Activated CD4-positive, alpha-beta T cell treated with anti-CD3 and anti-CD28 coated beads for 48 hours (primary cell): ENCODE data around the gene SNAP91.
"Not testable (repeated sequence)": the region's sequence is repeated elsewhere in the genome, so short reads cannot be mapped to it uniquely, and the experiment has no call there.

Experiments
- DNase-seq: peaks from one replicate; pipeline ENCODE4 v3.0.0-alpha.2; 2020

The SNAP91 gene, protein sequence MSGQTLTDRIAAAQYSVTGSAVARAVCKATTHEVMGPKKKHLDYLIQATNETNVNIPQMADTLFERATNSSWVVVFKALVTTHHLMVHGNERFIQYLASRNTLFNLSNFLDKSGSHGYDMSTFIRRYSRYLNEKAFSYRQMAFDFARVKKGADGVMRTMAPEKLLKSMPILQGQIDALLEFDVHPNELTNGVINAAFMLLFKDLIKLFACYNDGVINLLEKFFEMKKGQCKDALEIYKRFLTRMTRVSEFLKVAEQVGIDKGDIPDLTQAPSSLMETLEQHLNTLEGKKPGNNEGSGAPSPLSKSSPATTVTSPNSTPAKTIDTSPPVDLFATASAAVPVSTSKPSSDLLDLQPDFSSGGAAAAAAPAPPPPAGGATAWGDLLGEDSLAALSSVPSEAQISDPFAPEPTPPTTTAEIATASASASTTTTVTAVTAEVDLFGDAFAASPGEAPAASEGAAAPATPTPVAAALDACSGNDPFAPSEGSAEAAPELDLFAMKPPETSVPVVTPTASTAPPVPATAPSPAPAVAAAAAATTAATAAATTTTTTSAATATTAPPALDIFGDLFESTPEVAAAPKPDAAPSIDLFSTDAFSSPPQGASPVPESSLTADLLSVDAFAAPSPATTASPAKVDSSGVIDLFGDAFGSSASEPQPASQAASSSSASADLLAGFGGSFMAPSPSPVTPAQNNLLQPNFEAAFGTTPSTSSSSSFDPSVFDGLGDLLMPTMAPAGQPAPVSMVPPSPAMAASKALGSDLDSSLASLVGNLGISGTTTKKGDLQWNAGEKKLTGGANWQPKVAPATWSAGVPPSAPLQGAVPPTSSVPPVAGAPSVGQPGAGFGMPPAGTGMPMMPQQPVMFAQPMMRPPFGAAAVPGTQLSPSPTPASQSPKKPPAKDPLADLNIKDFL

DNA sequence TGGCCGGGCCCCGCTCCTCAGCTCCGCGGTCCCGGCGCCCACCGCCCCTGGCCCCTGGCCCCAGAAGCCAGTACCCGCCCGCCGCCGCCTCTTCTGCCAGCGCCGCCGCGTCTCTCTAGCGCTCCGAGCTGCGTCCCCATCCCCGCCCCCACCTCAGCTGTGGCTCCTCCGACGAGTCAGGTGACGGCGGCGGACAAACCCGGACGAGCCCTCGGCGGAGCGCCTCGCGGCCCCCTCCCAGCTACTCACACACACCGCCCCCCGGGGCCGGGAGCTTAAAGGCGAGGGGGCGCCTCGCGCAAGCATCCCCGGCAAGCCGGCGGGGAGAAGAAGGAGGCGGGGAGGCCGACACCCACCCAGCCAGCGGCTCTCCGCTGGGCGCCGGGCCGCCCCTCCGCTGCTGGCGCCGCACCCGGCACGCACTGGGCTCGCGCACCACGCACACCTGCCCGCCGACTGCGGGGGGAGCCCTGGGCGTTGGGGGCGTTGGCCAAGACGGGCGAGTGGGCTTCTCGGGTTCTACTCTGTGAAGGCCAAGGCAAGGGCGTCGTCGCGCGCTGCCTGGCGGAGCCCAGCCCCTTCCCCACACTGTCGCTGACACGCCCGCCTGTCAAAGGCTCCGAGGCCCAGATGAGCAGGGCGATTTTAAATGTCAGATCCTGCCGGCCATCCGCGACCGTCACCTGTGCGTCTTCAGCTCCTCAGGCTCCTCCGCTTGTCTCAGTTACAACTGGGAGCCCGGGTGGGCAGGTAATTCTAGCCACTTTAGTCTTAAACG lies at the start of gene SNAP91:
Gene SNAP91 (minus strand): TSS at position 132 of the 778 bp plus-strand sequence. CDS start 1,174 bp downstream, outside the sequence.
- peak; percentile 13 for DNase-seq

DNA sequence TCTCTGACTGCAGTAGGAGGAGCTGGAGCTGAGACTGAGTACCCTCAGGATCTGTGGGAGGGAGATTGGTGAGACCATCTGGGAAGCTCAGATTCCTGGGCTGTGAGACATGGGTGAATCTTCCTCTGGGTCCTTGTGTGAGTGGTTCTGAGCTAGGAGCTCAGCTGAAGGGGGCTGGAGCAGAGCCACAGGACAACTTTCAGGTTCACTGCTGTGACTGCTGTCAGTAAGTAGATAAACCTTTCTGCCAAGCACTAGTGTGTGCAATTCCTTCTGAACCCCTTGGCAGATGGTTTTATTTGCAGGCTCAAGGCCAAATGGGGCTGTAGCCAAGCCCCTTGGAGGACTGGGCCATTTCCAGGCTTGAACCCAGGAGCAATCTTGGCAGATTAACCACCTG lies 49.6 kb upstream of the SNAP91 start:
- DNase-seq = no peak

- DNase-seq = no peak
Measured at GRCh38 chr6:83757021-83757420, 48.1 kb upstream of the SNAP91 start.

GRCh38 chr6:83756565-83756964 lies 47.7 kb upstream of the SNAP91 start:
- no peak for DNase-seq

DNA sequence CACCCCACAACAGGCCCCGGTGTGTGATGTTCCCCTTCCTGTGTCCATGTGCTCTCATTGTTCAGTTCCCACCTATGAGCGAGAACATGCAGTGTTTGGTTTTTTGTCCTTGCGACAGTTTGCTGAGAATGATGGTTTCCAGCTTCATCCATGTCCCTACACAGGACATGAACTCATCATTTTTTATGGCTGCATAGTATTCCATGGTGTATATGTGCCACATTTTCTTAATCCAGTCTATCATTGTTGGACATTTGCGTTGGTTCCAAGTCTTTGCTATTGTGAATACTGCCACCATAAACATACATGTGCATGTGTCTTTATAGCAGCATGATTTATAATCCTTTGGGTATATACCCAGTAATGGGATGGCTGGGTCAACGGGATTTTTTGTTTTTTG lies 43.5 kb upstream of the SNAP91 start:
- not testable (repeated sequence) for DNase-seq

DNA sequence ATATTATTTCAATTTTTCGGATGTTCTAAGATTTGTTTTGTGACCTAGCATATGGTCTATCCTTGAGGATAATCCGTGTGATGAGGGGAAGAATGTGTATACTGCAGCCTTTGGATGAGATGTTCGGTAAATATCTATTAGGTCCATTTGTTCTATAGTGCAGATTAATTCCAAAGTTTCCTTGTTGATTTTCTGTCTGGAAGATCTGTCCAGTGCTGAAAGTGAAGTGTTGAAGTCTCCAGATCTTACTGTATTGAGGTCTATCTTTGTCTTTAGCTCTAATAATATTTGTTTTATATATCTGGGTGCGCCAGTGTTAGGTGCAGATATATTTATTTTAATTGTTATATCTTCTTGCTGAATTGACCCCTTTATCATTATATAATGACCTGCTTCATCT lies 32.2 kb upstream of the SNAP91 start:
- no peak for DNase-seq

DNA sequence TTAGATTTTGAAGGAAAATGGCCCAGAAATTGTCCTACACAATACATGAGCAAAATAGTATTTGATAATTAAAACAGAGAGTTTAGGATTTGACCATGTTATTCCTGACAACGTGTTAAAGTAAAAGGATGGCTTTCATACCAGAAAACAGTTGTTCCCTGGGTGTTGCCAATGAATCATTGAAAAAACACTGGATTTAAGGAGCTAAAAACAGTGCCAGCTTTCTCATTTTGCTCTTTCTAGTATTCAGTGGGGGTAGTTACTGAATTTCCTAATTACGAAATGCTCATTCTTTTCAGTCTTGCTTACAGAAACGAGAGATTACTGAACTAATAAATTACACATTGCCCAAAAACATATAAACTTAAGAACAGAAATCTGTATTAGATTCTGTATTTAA lies 26.6 kb upstream of the SNAP91 start:
- DNase-seq = no peak

- DNase-seq = no peak
Measured at GRCh38 chr6:83729871-83730270, 21.0 kb upstream of the SNAP91 start.

GRCh38 chr6:83722876-83723275 lies 14.0 kb upstream of the SNAP91 start:
- no peak for DNase-seq

- DNase-seq = no peak
Measured at GRCh38 chr6:83717809-83718208, 8.9 kb upstream of the SNAP91 start.

GRCh38 chr6:83711958-83712357 lies 3.1 kb upstream of the SNAP91 start:
- no peak for DNase-seq

- DNase-seq = no peak
Measured at GRCh38 chr6:83709748-83710050, 798 bp upstream of the SNAP91 start.

- peak; percentile 6 for DNase-seq
Measured at GRCh38 chr6:83708546-83708969, 343 bp downstream of the SNAP91 start.

GRCh38 chr6:83707829-83708545 lies 914 bp downstream of the SNAP91 start:
- DNase-seq = peak; percentile 2

DNA sequence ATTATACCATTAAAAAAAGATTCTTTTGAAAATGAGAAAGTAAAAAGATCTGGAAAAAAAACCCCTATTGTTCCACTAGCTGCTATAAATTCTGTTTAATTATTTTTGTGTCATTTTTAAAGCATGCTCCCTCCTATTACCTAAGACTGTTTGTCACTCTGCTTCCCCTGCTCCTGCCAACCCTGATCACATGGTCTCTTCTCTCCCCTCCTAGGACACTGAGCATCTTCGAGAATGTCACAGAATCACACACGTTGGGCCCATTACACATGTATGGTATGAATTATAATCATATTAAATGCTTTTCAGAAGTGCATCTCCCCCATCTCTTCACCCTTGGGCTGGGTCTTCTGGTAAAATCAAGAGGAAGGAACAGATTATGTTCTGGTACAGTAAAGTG lies 6.2 kb downstream of the SNAP91 start:
- DNase-seq = no peak

DNA sequence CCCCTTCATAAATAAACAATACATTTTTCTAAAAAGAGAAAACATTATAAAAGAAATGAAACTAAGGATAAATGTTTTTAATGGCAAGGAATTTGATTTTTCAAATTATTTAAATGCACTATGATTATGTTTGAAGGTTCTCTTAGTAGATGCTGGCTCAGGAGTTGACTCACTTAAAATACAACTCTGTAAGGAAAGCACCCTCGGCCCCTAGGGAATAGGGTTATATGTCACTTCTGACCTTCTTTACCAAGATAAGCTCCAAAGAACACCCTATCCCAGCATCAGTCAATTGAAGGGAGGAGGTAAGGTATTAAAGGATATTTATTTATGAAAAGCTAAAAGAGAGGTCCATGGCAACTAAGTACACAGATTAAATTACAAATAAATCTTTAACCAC lies 6.8 kb downstream of the SNAP91 start:
- DNase-seq = no peak

DNA sequence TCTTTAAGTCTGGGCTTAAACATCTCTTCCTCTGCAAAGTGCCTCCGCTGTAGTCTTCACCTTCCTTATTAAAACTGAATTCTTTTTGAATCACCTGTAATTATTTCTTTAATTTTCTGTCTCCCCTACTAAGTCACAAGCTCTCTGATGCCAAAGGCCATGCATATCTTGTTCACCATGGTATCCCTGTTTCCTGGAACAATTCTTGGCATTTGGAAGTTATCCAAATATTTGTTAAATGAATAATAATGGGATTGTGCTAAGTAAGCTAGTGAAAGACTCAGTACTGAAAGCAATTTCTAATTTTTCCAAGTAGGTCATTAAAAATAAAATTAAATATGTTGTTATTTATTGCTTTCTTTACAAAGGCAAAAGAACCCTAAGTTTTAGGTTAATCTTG lies 12.2 kb downstream of the SNAP91 start:
- no peak for DNase-seq

- no peak for DNase-seq
Measured at GRCh38 chr6:83685481-83685880, 23.4 kb downstream of the SNAP91 start.

DNA sequence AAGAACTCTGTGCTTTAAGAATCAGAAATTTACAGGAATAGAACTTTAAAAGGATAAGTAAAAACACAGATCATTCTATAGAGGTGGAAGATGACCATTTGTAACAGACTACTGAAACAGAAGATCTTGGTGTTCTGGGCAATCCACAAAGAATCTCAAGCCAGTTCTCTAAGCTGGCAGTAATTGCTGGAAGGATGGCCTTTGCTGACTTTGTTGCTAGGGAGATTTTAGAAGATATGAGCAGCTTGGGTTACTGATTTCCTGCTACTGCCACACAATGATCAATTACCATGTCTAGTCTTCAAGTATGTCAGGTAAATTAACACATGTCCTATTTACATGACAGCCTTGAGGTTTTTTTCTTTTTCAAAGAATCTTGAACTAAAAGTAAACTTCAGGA lies 31.1 kb downstream of the SNAP91 start:
- DNase-seq = no peak

GRCh38 chr6:83637953-83638352 lies 70.9 kb downstream of the SNAP91 start:
- no peak for DNase-seq

DNA sequence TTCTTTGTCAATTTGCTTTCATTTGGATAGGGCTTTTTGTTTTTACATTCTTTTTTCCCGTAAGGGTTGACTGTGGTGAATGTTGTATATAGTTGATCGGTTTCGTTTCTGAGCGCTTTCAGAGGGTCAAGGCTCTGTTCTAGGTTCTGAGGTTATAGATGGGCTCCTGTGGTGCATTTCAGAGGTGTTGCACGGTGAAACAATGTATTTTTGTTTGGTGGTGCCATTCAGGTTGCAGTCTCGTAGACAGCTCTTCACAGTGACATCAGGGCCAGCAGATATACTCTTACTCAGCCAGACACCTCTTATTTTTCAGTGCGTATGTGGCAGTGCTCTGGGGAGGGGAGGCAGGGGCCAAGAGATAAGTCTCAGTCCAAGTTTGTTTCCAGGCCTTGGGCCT lies 72.1 kb downstream of the SNAP91 start:
- DNase-seq = no peak

DNA sequence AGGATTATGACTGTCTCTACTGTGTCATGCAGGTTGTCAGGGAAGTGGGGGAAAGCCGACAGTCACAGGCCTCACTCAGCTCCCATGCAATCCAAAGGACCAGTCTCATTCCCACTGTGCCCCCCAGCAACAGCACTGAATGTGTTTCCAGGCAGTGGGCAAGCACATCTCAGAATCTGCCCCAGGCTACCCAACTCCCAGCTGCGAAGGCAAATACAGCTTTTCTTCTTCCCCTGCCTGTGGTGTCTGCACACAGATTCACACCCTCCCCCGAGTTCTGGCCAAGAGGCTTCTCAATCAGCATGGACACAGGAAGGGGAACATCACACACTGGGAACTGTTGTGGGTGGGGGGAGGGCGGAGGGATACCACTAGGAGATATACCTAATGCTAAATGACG lies 75.3 kb downstream of the SNAP91 start:
- no peak for DNase-seq

GRCh38 chr6:83633149-83633548 lies 75.8 kb downstream of the SNAP91 start:
- DNase-seq = no peak
